ENCODE results near the gene PPP1CA.

The PPP1CA gene

DNA sequence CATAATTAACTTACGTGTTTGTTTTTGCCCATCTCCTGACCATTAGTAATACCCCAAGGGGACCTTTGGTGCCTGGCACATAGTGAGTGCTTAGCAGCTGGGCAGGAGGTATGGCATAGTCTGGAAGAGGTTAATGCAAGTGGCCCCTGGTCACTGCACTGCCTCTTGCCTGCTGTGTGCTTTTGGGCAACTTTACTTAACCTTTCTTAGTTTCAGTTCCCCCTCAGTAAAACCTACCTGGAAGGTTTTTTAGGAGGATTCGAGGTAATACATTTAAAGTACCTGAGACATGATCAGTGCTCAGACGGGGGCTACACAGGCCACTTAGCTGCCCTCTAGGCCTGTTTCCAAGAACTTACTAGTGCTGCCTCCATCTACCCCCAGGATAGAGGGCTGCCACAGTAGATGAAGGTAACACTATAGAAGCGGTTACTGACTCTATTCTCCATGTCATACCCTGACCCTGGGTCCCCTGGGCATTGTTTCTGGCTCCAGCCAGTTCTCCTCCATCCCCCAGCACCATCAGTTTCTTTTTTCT, 51.7 kb downstream of the PPP1CA start:
- TF ChIP-seq, protein P1, sequence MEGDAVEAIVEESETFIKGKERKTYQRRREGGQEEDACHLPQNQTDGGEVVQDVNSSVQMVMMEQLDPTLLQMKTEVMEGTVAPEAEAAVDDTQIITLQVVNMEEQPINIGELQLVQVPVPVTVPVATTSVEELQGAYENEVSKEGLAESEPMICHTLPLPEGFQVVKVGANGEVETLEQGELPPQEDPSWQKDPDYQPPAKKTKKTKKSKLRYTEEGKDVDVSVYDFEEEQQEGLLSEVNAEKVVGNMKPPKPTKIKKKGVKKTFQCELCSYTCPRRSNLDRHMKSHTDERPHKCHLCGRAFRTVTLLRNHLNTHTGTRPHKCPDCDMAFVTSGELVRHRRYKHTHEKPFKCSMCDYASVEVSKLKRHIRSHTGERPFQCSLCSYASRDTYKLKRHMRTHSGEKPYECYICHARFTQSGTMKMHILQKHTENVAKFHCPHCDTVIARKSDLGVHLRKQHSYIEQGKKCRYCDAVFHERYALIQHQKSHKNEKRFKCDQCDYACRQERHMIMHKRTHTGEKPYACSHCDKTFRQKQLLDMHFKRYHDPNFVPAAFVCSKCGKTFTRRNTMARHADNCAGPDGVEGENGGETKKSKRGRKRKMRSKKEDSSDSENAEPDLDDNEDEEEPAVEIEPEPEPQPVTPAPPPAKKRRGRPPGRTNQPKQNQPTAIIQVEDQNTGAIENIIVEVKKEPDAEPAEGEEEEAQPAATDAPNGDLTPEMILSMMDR (IDR thresholded peaks at IDR 0.05; ENCODE audit: low read depth, low read length, poor library complexity, severe bottlenecking): no peak
- no peak for TF ChIP-seq EZH2phosphoT487 (IDR thresholded peaks at IDR 0.05; ENCODE audit: borderline replicate concordance, low read length)
- Histone ChIP-seq H3K27ac (ENCODE audit: low read depth, low read length) (no peak overlapping the region), H3K36me3 (ENCODE audit: control insufficient read depth, low read length) (peaks cover 33% of the 10 kb centered on the region), H4K20me1 (ENCODE audit: control insufficient read depth, insufficient read depth, low read depth, low read length) (no peaks in the 10 kb centered on the region), H3K9me2 (replicated peaks; ENCODE audit: control insufficient read depth, low read length) (no peaks in the 10 kb centered on the region), H3K79me2 (ENCODE audit: control insufficient read depth, low read length) (peaks cover 30% of the 10 kb centered on the region), H3K9me3 (ENCODE audit: control insufficient read depth, insufficient read depth, low read length) (no peaks in the 10 kb centered on the region), H3K4me3 (ENCODE audit: low read length) (no peak overlapping the region), H3K27me3 (ENCODE audit: control insufficient read depth, low read length) (no peaks in the 10 kb centered on the region), H3K4me1 (ENCODE audit: control insufficient read depth, low read length) (peaks cover 70% of the 10 kb centered on the region), H3K4me2 (ENCODE audit: low read length) (peak overlapping the region; percentile 31), H3F3A (ENCODE audit: control insufficient read depth, insufficient read depth) (peaks cover 37% of the 10 kb centered on the region)

DNA sequence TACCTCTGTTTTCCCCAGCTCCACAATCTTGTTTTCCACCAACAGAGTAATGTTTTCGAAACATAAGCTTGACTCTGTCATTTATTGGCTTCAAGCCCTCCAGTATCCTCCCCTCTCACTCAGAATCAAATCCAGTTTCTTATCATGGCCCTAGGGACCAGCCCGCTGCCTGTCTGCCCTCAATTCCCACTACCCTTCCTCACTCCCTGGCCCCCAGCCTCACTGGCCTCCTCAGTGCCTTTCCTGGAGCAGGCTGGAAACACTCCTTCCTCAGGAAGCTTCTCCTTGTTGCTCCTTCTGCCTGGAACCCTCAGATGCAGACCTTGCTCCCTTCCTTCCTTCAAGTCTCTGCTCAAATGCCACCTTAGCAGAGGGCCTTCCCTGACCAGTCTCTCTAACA, 52.2 kb downstream of the PPP1CA start:
- Histone ChIP-seq H3F3A (ENCODE audit: control insufficient read depth, insufficient read depth) (peaks cover 32% of the 10 kb centered on the region), H3K79me2 (ENCODE audit: control insufficient read depth, low read length) (peaks cover 24% of the 10 kb centered on the region), H3K4me2 (ENCODE audit: low read length) (peak overlapping the region; percentile 31), H3K27ac (ENCODE audit: low read depth, low read length) (no peak overlapping the region), H3K4me3 (ENCODE audit: low read length) (no peak overlapping the region), H3K4me1 (ENCODE audit: control insufficient read depth, low read length) (peaks cover 70% of the 10 kb centered on the region), H4K20me1 (ENCODE audit: control insufficient read depth, insufficient read depth, low read depth, low read length) (no peaks in the 10 kb centered on the region), H3K9me3 (ENCODE audit: control insufficient read depth, insufficient read depth, low read length) (no peaks in the 10 kb centered on the region), H3K36me3 (ENCODE audit: control insufficient read depth, low read length) (peaks cover 28% of the 10 kb centered on the region), H3K9me2 (replicated peaks; ENCODE audit: control insufficient read depth, low read length) (no peaks in the 10 kb centered on the region), H3K27me3 (ENCODE audit: control insufficient read depth, low read length) (no peaks in the 10 kb centered on the region)
- TF ChIP-seq, protein P1 (IDR thresholded peaks at IDR 0.05; ENCODE audit: low read depth, low read length, poor library complexity, severe bottlenecking): no peak
- TF ChIP-seq EZH2phosphoT487 (IDR thresholded peaks at IDR 0.05; ENCODE audit: borderline replicate concordance, low read length): no peak

DNA sequence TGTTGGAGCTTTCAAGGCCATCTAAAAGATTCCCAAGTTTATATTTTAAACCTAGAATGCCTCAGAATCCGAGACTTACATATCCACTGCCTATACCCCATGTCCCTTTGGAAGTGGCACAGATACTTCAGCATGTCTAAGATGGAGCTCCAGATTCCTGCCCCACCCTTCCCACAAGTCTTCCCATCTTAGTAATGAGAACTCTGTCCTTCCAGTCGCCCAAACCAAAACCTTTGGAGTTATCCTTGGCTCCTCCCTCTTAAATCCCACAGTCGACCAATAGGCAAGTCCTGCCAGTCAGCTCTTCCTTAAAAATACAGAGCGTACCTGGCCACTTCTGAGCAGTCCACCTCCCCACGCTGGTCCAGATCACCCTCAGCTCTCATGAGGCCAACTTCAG, 52.6 kb downstream of the PPP1CA start:
- peaks cover 28% of the 10 kb centered on the region for H3F3A ChIP-seq (ENCODE audit: control insufficient read depth, insufficient read depth)
- peaks cover 24% of the 10 kb centered on the region for H3K79me2 ChIP-seq (ENCODE audit: control insufficient read depth, low read length)
- no peaks in the 10 kb centered on the region for H3K9me3 ChIP-seq (ENCODE audit: control insufficient read depth, insufficient read depth, low read length)
- H4K20me1 ChIP-seq (ENCODE audit: control insufficient read depth, insufficient read depth, low read depth, low read length): no peaks in the 10 kb centered on the region
- H3K27me3 ChIP-seq (ENCODE audit: control insufficient read depth, low read length): no peaks in the 10 kb centered on the region
- H3K4me1 ChIP-seq (ENCODE audit: control insufficient read depth, low read length): peaks cover 70% of the 10 kb centered on the region
- peaks cover 24% of the 10 kb centered on the region for H3K36me3 ChIP-seq (ENCODE audit: control insufficient read depth, low read length)
- no peak overlapping the region for H3K4me2 ChIP-seq (ENCODE audit: low read length)
- no peaks in the 10 kb centered on the region for H3K9me2 ChIP-seq (replicated peaks; ENCODE audit: control insufficient read depth, low read length)
- H3K27ac ChIP-seq (ENCODE audit: low read depth, low read length): no peak overlapping the region
- H3K4me3 ChIP-seq (ENCODE audit: low read length): no peak overlapping the region
- TF ChIP-seq EZH2phosphoT487 (IDR thresholded peaks at IDR 0.05; ENCODE audit: borderline replicate concordance, low read length): no peak
- TF ChIP-seq, protein P1 (IDR thresholded peaks at IDR 0.05; ENCODE audit: low read depth, low read length, poor library complexity, severe bottlenecking): no peak

All from DOHH2 (cell line).